GM10248 (cell line): Measurements from ENCODE around the gene MEF2C.

ENCODE experiments used
- CTCF ChIA-PET: fragments of 300-600 bp; sonication (Branson Sonifier 250); formaldehyde crosslinking; extraction: SDS; loops from one replicate; lab custom pipeline; 2021; ENCODE audit warnings: antibody characterized with exemption; lab: Yijun Ruan, JAX
- POLR2A ChIA-PET: fragments of 350-650 bp; sonication (Branson Sonifier 250); formaldehyde crosslinking; extraction: SDS; loops from one replicate; lab custom pipeline; 2020; ENCODE audit warnings: antibody characterized with exemption; lab: Yijun Ruan, JAX
- DNase-seq: peaks from one replicate; pipeline ENCODE4 v3.0.0; 2012; ENCODE audit errors: extremely low spot score
- TF ChIP-seq, protein P1 (sequence below): IDR thresholded peaks from 2 replicates; pipeline ENCODE4 v1.5.1; 2012; ENCODE audit warnings: mild to moderate bottlenecking, low read depth; ENCODE audit errors: extremely low read depth, missing control alignments, control extremely low read depth

MEF2C gene

DNA sequence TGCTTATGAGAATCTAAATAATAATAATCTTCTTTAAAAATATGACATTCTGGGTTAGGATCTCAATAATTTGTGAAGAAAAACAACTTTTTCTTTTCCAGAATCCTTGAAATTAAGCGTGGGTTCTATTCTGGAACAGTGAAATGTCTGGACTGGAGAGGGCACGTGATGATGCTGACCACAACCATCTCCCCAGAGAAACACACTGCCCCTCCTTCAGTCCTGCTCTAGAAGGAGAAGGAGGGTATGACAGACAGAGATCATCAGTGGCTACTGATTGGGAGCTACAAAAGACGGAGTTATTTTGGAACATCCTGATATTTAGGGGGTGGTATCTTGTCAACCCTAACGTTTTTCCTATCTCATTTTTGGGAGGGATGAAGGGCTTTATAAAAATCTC, 40.2 kb downstream of the MEF2C start:
- CTCF ChIA-PET: interaction anchor here (0.9 kb wide), 2 partner anchors 14 to 51 kb away, joined by 3 read pairs; no protein-coding TSS in a partner anchor
- POLR2A ChIA-PET: no interaction called here
- TF ChIP-seq, protein P1, sequence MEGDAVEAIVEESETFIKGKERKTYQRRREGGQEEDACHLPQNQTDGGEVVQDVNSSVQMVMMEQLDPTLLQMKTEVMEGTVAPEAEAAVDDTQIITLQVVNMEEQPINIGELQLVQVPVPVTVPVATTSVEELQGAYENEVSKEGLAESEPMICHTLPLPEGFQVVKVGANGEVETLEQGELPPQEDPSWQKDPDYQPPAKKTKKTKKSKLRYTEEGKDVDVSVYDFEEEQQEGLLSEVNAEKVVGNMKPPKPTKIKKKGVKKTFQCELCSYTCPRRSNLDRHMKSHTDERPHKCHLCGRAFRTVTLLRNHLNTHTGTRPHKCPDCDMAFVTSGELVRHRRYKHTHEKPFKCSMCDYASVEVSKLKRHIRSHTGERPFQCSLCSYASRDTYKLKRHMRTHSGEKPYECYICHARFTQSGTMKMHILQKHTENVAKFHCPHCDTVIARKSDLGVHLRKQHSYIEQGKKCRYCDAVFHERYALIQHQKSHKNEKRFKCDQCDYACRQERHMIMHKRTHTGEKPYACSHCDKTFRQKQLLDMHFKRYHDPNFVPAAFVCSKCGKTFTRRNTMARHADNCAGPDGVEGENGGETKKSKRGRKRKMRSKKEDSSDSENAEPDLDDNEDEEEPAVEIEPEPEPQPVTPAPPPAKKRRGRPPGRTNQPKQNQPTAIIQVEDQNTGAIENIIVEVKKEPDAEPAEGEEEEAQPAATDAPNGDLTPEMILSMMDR: no peak
- DNase-seq: no peak

DNA sequence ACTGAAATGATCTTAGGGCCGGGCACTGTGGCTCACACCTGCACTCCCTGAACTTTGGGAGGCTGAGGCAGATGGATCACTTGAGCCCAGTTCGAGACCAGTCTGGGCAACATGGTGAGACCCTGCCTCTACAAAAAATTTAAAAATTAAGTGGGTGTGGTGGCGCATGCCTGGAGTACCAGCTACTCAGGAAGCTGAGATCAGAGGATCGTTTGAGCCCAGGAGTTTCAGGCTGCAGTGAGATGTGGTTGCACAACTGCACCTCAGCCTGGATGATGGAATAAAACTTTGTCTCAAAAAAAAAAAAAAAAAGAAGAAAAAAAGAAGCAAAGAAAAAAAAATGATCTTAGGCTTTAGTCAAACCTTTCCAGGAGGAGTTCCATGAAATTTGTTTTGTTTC, 41.8 kb downstream of the MEF2C start:
- CTCF ChIA-PET: interaction anchor here (1.2 kb wide), 1 partner anchor 13 kb away, joined by 3 read pairs; no protein-coding TSS in a partner anchor
- TF ChIP-seq, protein P1: no peak
- no peak for DNase-seq
- POLR2A ChIA-PET: no interaction called here

DNA sequence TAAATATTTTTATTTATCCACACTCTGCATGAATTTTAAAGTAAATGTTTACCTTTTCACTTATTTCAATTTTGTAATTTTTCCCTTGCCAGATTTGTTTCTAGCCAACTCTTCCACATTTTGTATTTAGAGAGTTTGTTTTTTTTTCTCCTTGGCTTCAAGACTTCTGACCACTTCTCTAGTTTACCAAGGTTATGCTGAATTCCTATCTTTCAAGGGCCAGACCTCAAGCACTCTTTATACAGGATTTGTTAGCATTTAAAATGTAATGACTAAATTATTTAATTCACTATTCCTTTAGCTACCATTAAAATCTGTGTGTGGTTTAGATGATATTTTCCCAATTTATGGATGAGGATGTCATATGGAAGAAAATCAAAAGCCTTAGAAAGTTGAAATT, 42.5 kb downstream of the MEF2C start:
- TF ChIP-seq, protein P1: no peak
- no peak for DNase-seq
- ChIA-PET CTCF (interaction anchor here (1.2 kb wide), 2 partner anchors 10 to 12 kb away, joined by 3 read pairs; no protein-coding TSS in a partner anchor), POLR2A (no interaction called here)

DNA sequence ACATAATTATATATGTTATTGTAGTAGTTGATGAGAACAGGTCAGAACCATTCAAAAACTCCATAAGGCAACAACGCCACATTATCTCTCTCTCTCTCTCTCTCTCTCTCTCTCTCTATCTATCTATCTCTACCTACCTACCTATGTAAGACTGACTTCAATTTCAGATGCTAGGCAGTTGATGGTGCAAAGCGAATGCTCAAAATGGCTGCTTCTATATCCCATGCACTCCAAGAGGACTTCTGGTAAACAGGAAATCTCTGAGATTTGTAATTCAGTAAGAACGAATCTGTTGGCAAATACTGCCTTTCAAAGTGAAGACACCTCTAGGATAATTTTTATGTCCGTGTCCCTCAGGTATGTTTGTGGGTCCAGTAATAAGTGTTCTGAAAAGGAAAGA, 43.7 kb downstream of the MEF2C start:
- TF ChIP-seq, protein P1: no peak
- ChIA-PET CTCF (interaction anchor here (1.2 kb wide), 2 partner anchors 14 to 20 kb away, joined by 3 read pairs; no protein-coding TSS in a partner anchor), POLR2A (no interaction called here)
- DNase-seq: no peak

DNA sequence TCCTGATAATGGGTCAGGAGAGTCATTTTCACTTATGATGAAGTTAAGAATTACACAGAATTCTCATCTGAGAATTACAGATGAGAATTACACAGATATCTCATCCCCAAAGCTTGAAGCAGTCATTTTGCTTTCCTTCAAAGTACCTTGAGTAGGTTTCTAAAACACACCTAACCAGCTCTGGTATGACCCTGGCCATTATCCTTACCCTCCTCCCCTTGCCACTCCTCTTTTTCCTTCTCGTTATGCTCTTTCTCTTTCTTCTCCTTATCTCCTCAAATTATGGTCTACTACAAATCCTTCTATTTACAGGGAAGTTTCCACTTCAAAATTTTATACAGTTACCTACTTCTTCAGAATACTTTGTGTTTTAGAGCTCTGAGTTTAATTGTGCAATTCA, 44.5 kb downstream of the MEF2C start:
- CTCF ChIA-PET: interaction anchor here (1.0 to 1.6 kb wide), 5 partner anchors 9 to 109 kb away, joined by 3 to 12 read pairs (median 4); no protein-coding TSS in a partner anchor
- POLR2A ChIA-PET: no interaction called here
- no peak for DNase-seq
- TF ChIP-seq, protein P1: no peak

DNA sequence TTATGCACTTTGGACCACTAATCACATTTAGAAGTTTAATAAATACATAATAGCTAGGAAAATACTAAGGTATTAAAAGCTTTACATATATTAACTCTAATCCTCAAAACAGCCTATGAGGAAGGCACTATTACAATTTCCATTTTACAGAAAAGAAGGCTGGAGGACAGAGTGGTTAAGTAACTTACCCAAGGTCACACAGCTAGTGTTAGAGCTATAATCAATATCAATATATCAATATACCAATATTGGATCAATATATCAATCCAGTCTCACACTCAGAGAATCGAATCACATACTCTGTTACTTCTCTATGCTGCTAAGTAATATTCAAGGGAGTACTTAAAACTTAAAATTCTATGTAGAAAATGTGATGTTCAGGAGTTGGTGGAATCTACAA, 45.2 kb downstream of the MEF2C start:
- POLR2A ChIA-PET: interaction anchor here (1.3 kb wide), 1 partner anchor 9 kb away, joined by 3 read pairs; no protein-coding TSS in a partner anchor
- CTCF ChIA-PET: interaction anchor here (0.9 to 1.7 kb wide), 8 partner anchors 9 to 108 kb away, joined by 3 to 12 read pairs (median 4); no protein-coding TSS in a partner anchor
- TF ChIP-seq, protein P1: no peak
- no peak for DNase-seq
